HFFc6 (cell line): ENCODE measurements around the gene RIMKLA. TPM values are rescaled to one million over a fixed set of nuclear protein-coding genes. Genes with fewer than 3 reads are reported as not detected.

Source experiments
- DNase-seq: peaks from one replicate; pipeline ENCODE4 v3.0.0-alpha.2; 2018
- H3K27ac Mint-ChIP-seq: 2 replicates; pipeline ENCODE4 v1.8.0; 2020; ENCODE audit warnings: mild to moderate bottlenecking, mixed read lengths
- H3K27me3 Mint-ChIP-seq: 2 replicates; pipeline ENCODE4 v1.8.0; 2021; ENCODE audit warnings: mild to moderate bottlenecking, moderate library complexity, mixed read lengths; ENCODE audit not compliant: insufficient read depth
- H3K36me3 Mint-ChIP-seq: 2 replicates; pipeline ENCODE4 v1.8.0; 2021; ENCODE audit warnings: low read depth, mixed read lengths
- H3K4me1 Mint-ChIP-seq: 2 replicates; pipeline ENCODE4 v1.8.0; 2020; ENCODE audit warnings: low read depth, mixed read lengths
- H3K4me3 Mint-ChIP-seq: 2 replicates; pipeline ENCODE4 v1.8.0; 2020; ENCODE audit warnings: mild to moderate bottlenecking, moderate library complexity, mixed read lengths
- H3K9me3 Mint-ChIP-seq: 2 replicates; pipeline ENCODE4 v1.8.0; 2020; ENCODE audit warnings: mild to moderate bottlenecking, mixed read lengths
- total RNA-seq, 6 experiments: library from RNA; stranded (reverse); fragmentation: NEBNext Ultra II Directional; extraction: Animal tissue kit (Norgen Biotek cat#: 25700); gene quantifications; 2 replicates in 1 of 6; 3 replicates in 5 of 6; pipeline ENCODE4 v1.2.3, GENCODE V29; 2021
- TF ChIP-seq, protein P1 (sequence below): fragments of 200-600 bp; sonication (generic); IDR thresholded peaks from 2 replicates; pipeline ENCODE4 v1.5.0; 2021; ENCODE audit warnings: antibody characterized with exemption, mild to moderate bottlenecking

RIMKLA gene
- total RNA-seq, 6 experiments from 2014 or later = not detected

DNA sequence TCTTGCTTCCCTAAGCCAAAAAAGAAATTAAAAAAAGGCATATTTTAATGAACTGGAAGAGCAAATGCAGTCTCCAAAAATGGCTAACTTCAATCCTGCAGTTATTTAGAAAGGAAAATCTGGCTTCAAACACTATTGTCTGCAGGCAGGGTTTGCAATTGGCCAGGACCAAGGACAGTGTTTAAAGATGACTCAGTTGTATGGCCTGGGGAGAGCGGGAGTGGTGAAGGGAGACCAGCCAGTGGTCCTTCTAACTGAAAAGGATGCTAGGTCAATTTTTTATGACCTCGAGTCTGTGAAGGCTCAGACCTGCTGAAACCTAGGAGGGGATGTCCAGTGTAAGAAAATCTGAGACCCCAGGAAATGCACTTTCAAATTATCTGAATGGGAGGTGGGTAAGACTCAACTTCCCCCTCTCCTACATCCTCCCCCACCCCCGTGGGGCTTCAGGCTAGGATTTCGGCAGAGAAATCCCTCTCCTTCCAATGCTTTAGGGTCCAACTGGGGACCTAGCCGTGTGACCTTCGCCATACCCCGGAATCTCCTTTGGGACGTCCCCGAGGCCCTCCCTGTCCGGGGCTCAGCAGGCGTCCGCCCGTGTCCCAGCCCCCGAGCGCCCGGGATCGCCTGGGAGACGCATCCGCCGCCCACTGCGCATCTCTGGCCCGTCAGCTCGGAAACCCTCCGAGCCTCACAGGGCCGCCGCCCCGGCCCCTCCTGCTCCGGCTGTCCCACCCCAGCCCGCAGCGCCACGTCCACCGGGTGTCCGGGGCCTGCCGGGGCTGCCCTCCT is 602 bp upstream of the RIMKLA start:
- H3K27me3 Mint-ChIP-seq = peaks cover 33% of the 10 kb centered on the region
- H3K36me3 Mint-ChIP-seq = peaks cover 4% of the 10 kb centered on the region; the same call in 1 of the 2 replicates
- H3K27ac Mint-ChIP-seq = no peak overlapping the region
- peak; percentile 4 for DNase-seq
- peaks cover 4% of the 10 kb centered on the region for H3K9me3 Mint-ChIP-seq
- no peaks in the 10 kb centered on the region; the same call in 1 of the 2 replicates for H3K4me1 Mint-ChIP-seq
- TF ChIP-seq, protein P1, sequence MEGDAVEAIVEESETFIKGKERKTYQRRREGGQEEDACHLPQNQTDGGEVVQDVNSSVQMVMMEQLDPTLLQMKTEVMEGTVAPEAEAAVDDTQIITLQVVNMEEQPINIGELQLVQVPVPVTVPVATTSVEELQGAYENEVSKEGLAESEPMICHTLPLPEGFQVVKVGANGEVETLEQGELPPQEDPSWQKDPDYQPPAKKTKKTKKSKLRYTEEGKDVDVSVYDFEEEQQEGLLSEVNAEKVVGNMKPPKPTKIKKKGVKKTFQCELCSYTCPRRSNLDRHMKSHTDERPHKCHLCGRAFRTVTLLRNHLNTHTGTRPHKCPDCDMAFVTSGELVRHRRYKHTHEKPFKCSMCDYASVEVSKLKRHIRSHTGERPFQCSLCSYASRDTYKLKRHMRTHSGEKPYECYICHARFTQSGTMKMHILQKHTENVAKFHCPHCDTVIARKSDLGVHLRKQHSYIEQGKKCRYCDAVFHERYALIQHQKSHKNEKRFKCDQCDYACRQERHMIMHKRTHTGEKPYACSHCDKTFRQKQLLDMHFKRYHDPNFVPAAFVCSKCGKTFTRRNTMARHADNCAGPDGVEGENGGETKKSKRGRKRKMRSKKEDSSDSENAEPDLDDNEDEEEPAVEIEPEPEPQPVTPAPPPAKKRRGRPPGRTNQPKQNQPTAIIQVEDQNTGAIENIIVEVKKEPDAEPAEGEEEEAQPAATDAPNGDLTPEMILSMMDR = no peak
- peak overlapping the region; percentile 65; the same call in 1 of the 2 replicates for H3K4me3 Mint-ChIP-seq

DNA sequence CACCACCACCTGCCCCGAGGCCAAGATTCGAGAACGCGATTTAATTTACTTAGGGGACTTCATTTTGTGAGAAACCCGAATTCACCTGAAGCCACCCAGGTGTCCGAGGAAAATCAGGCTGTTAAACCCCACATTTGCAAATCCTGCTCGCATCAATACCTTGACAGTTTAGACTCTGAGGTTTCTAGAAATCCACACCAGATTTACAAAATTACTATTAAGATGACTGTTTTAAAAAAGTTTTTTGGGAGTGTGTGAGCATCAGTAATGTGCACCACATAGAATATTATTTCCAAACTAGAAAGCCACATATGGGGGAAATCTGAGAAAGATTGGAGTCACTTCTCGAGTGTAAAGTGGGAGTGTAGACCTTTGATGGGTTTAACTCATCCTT is 685 bp downstream of the RIMKLA start:
- Mint-ChIP-seq H3K27me3 (peaks cover 31% of the 10 kb centered on the region), H3K27ac (no peak overlapping the region)

DNA sequence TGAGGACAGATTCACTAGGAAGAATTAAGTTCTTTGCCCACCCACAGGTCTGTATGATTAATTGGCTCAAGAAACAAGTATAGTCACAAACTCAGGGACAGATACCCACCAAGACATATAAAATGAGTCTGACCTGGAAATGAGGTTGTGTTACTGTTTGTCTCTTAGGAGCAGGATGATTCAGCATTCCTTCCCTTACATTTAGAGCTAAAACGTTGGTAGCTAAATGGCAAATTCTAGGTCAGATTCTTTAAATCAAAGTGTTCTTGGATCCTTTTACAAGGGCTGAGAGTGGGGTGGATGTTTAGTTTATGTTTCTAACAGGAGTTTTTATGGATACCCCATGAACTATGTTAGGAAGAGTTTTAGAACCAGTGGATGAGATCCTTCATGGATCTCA is 4.7 kb downstream of the RIMKLA start:
- DNase-seq = peak; percentile 15
- peaks cover 19% of the 10 kb centered on the region for H3K27me3 Mint-ChIP-seq
- H3K4me3 Mint-ChIP-seq = no peak overlapping the region
- H3K36me3 Mint-ChIP-seq = no peaks in the 10 kb centered on the region
- H3K4me1 Mint-ChIP-seq = no peaks in the 10 kb centered on the region; the same call in 1 of the 2 replicates
- H3K27ac Mint-ChIP-seq = no peak overlapping the region
- TF ChIP-seq, protein P1 = no peak
- no peaks in the 10 kb centered on the region for H3K9me3 Mint-ChIP-seq

More for the DNA sequence above, 685 bp downstream of the RIMKLA start:
- Mint-ChIP-seq H3K9me3 (peaks cover 4% of the 10 kb centered on the region), H3K4me3 (no peak overlapping the region), H3K36me3 (peaks cover 4% of the 10 kb centered on the region; the same call in 1 of the 2 replicates), H3K4me1 (no peaks in the 10 kb centered on the region; the same call in 1 of the 2 replicates)
- TF ChIP-seq, protein P1 = no peak
- no peak for DNase-seq

DNA sequence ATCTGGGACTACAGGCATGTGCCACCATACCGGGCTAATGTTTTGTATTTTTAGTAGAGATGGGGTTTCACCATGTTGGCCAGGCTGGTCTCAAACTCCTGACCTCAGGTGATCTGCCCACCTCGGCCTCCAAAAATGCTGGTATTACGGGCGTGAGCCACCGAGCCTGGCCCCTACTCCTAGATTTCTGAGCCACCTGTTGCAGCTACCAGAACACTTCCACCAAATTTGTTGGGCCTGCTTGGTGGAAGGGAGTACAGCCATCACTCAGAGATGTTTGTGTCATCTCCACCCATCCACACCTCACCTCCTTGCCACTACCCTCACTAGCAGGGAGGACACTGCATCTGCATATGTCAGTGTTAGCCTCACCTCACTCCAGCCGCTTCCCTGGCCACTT is 5.5 kb downstream of the RIMKLA start:
- no peaks in the 10 kb centered on the region; the same call in 1 of the 2 replicates for H3K4me1 Mint-ChIP-seq
- no peaks in the 10 kb centered on the region for H3K9me3 Mint-ChIP-seq
- H3K4me3 Mint-ChIP-seq = no peak overlapping the region
- TF ChIP-seq, protein P1 = no peak
- no peak for DNase-seq
- peaks cover 19% of the 10 kb centered on the region for H3K27me3 Mint-ChIP-seq
- H3K36me3 Mint-ChIP-seq = no peaks in the 10 kb centered on the region
- H3K27ac Mint-ChIP-seq = no peak overlapping the region

DNA sequence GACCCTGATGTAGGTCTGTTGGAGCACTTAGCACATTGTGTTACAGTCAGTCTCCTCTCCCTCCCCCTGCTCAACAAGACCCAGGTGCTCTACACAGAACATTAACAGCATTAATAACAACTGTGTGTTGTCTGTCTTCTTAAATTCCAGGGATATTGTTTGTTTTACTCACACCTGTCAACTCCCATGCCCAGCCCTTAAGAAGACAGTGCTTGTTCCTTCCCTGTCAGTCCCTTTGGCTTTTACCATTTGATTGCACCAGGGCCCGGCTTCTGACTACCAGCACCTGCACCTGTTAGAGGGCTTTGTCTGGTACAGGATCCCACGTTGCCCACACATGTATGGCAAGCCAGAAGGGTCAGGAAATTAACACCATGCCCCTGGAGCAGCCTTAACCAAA is 11.7 kb downstream of the RIMKLA start:
- TF ChIP-seq, protein P1 = no peak
- peaks cover 11% of the 10 kb centered on the region for H3K27me3 Mint-ChIP-seq
- no peaks in the 10 kb centered on the region for H3K9me3 Mint-ChIP-seq
- H3K4me1 Mint-ChIP-seq = no peaks in the 10 kb centered on the region
- H3K36me3 Mint-ChIP-seq = no peaks in the 10 kb centered on the region
- H3K27ac Mint-ChIP-seq = no peak overlapping the region
- no peak overlapping the region for H3K4me3 Mint-ChIP-seq
- DNase-seq = no peak
